ENCODE data around the gene PEX26.
"Not testable (repeated sequence)": the region's sequence is repeated elsewhere in the genome, so short reads cannot be mapped to it uniquely, and the experiment has no call there.

The PEX26 gene

DNA sequence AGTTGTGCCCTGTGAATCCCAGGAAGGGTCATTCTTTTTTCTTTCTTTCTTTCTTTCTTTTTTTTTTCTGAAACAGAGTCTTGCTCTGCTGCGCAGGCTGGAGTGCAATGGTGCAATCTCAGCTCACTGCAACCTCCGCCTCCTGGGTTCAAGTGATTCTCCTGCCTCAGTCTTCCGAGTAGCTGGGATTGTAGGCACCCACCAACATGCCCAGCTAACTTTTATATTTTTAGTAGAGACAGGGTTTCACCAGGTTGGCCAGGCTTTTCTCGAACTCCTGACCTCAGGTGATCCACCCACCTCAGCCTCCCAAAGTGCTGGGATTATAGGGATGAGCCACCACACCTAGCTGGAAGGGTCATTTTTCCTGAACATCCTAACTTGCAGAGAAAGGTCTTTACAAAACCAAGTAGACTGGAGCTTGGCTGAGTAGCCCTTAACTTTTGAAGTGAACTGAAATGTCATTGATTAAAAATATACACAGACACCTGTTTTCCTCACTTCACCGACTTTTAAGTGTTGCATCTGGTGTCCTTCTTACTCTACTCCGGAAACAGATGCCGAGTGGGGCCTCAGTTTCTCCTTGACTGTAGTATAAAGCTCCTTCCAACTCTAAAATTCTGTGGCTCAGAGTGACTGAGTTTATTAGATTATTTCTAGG is 6.4 kb upstream of the PEX26 start:
- DNase-seq, ATAC-seq: not testable (repeated sequence)

GRCh38 chr22:18071968-18072310 is 5.9 kb upstream of the PEX26 start:
- ATAC-seq = no peak

DNA sequence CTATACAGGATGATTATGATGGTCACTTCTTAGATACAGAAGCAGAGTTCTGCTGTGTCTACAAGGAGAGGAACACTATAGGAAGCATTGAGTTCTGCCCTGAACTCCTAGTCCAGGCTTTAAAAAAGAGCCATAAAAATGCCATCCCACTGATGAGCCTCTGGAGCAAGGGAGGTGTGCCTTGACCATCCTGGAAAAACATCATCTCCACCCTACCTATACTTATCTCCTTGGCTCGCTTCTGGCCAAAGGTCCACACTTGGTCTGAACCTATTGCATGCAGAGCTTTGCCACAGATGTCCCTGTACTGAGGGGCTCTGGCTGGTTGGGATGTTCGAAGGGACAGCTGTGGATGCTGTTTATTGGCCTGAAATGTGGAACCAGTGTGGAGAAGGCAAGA is 4.3 kb upstream of the PEX26 start:
- ATAC-seq = no peak
- DNase-seq = no peak

More at GRCh38 chr22:18071968-18072310, 5.9 kb upstream of the PEX26 start:
- DNase-seq = no peak

DNA sequence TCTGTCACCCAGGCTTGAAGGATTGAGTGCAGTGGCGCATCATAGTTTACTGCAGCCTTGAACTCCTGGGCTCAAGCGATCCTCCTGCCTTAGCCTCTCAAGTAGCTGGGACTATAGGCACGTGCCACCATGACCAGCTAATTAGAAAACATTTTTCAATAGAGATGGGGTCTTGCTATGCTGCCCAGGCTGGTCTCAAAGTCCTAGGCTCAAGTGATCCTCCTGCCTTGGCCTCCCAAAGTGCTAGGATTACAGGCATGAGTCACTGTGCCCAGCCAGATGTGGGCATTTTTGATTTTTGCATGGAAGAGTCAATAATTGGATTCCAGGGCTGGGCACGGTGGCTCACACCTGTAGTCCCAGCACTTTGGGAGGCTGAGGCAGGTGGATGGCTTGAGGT is 3.9 kb upstream of the PEX26 start:
- ATAC-seq, DNase-seq: not testable (repeated sequence)

DNA sequence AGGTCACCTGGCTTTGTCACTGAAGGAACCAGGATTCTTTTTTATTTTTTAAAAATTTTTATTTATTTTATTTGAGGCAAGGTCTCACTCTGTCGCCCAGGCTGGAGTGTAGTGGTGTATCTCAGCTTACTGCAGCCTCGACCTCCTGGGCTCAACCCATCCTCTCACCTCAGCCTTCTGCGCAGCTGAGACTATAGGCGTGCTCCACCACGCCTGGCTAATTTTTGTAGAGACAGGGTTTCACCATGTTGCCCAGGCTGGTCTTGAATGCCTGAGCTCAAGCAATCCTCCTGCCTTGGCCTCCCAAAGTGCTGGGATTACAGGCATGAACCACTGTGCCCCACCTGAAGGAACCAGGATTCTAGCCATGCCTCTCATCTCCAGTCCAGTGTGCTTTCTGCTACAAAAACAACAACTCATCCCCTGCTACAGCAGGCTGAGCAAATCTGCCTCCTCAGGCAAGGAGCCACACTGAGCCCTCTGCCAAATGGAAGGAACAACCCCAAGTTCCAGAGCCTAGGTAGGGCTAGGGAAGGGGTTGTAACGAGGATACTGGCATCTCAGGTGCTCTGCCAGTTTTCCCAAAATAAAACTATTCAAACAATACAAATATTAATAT is 2.6 kb upstream of the PEX26 start:
- DNase-seq (no peak), ATAC-seq (no peak)

DNA sequence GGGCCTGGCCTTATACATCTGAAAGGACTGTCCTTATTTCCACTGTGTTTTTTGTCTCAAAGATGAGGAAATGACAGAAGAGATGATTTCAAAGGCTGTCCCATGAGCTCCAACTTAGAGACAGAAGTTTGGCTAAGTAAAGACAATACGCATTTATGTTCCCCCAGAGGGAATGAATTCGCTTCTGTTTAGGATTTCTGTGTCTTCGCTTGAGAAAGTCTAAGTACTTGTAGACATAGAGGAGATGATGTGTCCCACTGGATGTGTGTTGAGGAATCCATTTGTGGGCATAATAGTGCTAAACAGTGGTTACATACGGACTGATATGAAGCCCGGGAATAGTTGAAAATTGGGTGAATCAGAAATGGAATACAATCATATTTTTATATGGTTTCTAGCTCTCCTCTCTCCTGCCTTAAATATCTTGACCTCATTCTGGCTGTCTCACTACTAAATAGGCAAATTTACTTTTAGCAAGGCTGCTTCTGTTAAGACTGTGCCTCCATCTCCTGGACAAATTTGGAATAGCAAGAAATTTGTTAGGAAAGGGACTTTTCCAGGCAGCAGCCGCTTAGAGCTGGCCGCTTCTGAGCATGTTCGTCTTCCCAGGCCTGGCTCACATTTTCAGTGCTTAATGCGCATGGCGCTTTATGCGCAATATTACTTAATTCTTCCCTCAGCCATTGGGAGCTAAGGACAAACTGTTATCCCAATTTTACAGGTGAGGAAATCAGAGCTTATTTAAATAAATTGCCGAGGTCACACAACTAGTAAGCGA is 1.9 kb upstream of the PEX26 start:
- DNase-seq = peak; percentile 32

DNA sequence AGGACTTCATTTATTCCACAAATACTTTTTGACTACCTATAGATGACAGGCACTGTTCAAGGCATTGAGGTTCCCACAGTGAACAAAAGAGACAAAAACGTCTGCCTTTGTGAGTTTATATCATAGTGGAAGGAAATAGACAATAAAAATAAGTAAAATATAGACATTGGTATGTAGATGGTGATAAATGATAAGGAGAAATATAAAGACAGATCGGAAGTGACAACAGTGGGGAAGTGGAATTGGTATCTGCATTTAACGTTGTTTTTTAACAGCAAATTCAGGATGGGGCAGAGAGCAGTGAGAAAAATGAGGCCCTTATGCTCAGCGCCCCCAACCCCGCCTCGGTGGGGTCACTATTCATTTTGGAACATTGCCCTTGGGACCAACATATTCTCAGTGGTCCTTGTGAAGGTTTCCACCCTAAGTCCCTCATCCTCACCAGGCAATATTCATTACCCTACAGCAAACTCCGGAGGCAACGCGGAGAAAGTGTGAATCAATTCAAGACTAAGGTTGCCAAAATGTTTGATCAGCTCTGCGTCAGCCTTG is 627 bp upstream of the PEX26 start:
- ATAC-seq (peak; percentile 9), DNase-seq (no peak)

More for the DNA sequence above, 1.9 kb upstream of the PEX26 start:
- no peak for ATAC-seq

DNA sequence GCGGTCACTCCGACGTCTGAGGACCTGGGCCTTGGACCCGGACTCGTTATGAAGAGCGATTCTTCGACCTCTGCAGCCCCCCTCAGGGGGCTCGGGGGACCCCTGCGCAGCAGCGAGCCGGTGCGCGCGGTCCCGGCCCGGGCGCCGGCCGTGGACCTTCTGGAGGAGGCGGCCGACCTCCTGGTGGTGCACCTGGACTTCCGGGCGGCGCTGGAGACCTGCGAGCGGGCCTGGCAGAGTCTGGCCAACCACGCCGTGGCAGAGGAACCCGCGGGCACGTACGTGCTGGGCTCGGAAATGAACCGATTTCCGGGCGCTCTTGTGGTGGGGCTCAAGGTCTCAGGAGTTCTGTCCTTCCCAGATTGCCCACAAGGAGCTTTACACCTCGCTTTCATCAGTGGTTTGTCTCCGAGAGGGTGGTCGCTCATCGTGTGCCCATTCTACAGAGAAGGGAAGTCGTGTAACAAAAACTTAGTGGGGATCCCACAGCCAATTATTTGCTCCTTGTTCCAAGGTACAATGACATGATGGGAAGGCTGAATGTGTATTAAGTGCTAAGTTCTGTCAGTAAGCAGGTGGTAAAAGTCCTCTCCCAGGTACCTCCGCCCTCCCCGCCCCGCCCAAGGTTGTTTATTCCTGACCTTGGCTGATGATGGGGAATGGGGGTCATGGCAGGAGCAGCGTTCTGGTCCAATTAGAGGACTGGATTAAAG is 695 bp downstream of the PEX26 start:
- peak; percentile 68 for DNase-seq
- peak; percentile 33 for ATAC-seq

DNA sequence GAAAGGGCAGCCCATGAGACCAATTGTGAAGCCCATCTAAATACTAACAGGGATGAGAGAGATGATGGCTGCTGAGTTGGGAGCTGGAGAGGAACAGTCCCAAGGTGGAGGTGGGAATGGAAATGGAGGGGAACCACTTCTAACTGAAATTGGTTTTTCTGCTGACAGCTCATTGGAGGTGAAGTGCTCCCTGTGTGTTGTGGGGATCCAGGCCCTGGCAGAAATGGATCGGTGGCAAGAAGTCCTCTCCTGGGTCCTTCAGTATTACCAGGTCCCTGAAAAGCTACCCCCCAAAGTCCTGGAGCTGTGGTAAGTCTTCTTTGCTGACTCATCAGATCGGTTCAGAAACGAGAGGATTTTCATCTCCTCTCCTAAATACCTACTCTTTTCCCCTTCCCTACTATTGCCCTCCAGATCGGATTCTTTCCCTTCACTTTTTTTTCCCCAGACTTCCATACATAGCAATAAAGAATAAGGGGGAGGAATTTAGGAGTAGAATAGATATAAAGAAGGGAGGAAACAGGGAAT is 2.0 kb downstream of the PEX26 start:
- no peak for DNase-seq
- ATAC-seq = no peak

GRCh38 chr22:18081416-18081815 is 3.6 kb downstream of the PEX26 start:
- no peak for DNase-seq
- no peak for ATAC-seq

DNA sequence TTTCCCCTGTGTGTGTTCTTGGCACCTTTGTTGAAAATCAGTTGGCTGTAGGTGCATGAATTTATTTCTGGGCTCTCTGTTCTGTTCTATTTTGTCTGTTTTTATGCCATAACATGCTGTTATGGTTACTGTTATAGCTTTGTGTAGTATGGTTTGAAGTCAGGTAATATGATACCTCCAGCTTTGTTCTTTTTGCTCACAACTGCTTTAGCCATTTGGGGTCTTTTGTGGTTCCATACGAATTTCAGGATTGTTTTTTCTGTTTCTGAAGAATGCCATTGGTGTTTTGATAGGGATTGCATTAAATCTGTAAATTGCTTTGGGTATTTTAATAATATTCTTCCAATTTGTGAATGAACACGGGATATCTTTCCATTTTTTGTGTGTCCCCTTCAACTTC is 4.7 kb downstream of the PEX26 start:
- no peak for ATAC-seq
- DNase-seq = no peak

- ATAC-seq = no peak
- DNase-seq = no peak
These were observed 5.6 kb downstream of the PEX26 start for GRCh38 chr22:18083406-18083805.

DNA sequence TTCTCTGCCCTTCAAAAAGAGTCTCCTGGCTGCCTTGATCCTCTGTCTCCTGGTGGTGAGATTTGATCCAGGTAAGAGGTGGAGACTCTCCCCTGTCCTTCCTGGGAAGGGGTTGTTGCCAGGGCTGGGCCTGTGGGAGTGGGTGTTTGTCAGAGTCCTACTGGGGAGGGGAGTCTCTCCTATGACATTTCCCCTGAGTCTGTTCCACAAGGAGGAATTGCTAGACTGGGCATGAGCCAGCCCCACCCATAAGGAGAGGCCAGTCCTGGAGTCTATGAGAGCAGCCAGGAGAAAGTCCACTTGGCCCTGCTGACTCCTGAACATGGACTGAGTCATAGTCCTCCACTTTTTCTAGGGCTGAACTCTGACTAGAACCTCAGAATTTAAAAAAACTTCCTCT is 7.4 kb downstream of the PEX26 start:
- DNase-seq = no peak

DNA sequence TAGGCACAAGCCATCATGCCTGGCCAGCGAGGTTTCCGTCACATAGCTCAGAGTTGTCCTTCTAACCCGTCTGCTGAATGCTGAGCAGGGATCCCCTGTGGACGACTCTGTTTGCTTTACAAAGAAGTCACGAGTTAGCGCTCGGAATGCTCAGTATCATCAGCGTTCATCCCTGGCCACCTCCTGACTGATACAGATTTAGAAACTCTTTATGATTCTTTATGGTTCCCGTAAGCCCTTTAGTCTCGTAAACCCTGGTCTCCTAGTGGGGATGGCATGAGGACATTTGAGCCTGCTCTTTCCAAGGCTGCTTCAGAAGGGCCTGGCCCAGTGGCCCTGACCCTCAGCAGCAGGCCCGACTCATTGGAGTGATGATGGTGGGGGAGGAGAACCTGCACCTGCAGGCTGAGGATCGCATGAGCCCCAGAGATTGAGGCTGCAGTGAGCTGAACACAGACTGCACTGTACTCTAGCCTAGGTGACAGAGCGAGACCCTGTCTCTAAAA is 9.6 kb downstream of the PEX26 start:
- DNase-seq (no peak), ATAC-seq (no peak)

More for the DNA sequence above, 7.4 kb downstream of the PEX26 start:
- no peak for ATAC-seq

- DNase-seq (no peak), ATAC-seq (no peak)
These were observed 11.2 kb downstream of the PEX26 start for GRCh38 chr22:18088825-18089568.

DNA sequence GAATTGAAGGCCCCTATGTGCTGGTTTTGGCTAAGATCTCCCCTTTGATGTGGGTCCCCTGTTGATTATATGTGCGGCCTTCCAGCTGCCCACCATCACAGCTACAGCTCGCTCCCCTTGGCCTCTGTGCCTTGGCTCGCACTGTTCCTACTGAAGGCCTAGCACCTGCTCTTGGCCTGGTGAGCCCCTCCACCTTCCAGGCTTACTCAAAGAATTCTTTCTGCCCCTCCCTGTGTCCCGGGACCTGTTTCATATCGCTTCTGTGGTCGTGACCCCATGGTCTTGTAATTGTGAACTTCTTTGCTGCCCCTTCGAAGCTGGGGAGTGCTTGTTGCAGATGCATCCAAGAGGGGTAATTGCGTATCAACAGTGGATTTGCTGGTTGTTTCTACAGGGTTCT is 12.5 kb downstream of the PEX26 start:
- ATAC-seq = no peak
- DNase-seq = no peak

DNA sequence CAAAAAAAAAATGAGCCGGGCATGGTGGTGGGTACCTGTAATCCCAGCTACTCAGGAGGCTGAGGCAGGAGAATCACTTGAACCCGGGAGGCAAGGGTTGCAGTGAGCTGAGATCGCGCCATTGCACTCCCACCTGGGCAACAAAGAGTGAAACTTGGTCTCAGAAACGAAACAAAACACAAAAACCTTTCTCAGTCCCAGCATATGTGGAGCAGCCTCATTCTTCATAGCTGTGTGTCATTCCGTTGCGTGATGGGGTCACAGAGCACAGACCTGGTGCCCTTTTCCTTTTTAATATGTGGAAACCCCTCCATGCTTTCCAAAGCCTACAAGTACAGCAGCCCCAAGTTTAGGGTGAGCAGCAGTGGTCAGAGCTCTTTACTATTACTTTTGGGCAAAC is 13.7 kb downstream of the PEX26 start:
- ATAC-seq = no peak
- DNase-seq = no peak

- DNase-seq (no peak), ATAC-seq (no peak)
These were observed 14.2 kb downstream of the PEX26 start for GRCh38 chr22:18091916-18092526.

DNA sequence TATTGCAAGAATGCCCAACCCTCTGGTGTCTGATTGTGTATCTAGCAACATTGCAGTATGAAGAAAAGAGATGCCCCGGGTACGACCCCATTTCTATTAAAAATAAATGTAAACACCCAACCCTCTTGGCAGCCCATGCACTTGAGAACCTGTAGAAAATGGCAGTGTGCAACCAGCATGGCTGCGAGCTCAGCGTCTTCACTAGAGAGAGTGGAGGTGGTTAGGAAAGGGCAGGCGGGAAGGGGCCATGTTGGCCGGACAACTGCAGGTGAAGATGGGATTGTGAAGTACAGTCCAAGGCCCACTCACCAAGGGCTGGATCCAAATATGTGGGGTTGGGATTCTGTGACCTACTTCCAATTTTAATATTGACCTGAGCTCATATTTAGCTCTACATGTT is 15.9 kb downstream of the PEX26 start:
- no peak for DNase-seq
- ATAC-seq = no peak

GRCh38 chr22:18095101-18095805 is 17.5 kb downstream of the PEX26 start:
- ATAC-seq (peak; percentile 58), DNase-seq (no peak)

Data from stimulated activated naive CD8-positive, alpha-beta T cell treated with anti-CD3 and anti-CD28 coated beads, Interleukin-15, Interleukin-2, amounts not matched to agents 100 U/mL and 50 U/mL, for 24 hours (primary cell).